HL-60 (cell line): ENCODE measurements around the gene NXPH1.

Experiments used
- GABPA ChIP-seq: IDR thresholded peaks from 2 replicates; pipeline ENCODE4 v1.6.1; 2012; ENCODE audit warnings: low read depth
- TF ChIP-seq, protein P1 (sequence below): IDR thresholded peaks from one replicate; pipeline ENCODE4 v1.5.1; 2011; ENCODE audit warnings: low read length, control low read depth, inconsistent platforms; ENCODE audit not compliant: insufficient read depth

DNA sequence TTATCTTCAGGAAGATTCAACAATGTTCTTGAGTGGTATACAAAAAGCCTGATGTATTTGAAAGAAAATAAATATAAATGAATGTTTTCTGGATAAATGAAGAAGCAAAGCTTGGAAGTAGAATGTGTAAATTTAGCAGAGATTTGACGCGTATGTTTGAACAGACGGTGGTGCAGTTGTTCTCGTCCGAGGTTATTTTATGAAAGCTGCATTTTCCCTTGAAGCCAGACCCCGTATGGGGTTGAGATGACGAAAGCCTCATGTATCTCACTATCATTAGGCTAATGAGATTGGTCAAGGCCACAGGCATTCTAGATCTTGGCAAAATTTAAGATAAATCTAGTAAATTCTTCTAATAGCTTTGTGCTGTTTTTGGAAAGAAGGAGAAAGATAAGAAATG is 195.2 kb downstream of the NXPH1 start:
- TF ChIP-seq GABPA: no peak
- TF ChIP-seq, protein P1, sequence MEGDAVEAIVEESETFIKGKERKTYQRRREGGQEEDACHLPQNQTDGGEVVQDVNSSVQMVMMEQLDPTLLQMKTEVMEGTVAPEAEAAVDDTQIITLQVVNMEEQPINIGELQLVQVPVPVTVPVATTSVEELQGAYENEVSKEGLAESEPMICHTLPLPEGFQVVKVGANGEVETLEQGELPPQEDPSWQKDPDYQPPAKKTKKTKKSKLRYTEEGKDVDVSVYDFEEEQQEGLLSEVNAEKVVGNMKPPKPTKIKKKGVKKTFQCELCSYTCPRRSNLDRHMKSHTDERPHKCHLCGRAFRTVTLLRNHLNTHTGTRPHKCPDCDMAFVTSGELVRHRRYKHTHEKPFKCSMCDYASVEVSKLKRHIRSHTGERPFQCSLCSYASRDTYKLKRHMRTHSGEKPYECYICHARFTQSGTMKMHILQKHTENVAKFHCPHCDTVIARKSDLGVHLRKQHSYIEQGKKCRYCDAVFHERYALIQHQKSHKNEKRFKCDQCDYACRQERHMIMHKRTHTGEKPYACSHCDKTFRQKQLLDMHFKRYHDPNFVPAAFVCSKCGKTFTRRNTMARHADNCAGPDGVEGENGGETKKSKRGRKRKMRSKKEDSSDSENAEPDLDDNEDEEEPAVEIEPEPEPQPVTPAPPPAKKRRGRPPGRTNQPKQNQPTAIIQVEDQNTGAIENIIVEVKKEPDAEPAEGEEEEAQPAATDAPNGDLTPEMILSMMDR: no peak
